HG03558 (cell line): ENCODE measurements around the gene PRR18.

ENCODE experiments used
- ATAC-seq: cut with Tn5 transposase; IDR thresholded peaks from one replicate; pipeline ENCODE4 v1.9.1; 2021; ENCODE audit warnings: moderate number of reproducible peaks; ENCODE audit not compliant: unreplicated experiment; ENCODE audit errors: extremely low read depth

The PRR18 gene

DNA sequence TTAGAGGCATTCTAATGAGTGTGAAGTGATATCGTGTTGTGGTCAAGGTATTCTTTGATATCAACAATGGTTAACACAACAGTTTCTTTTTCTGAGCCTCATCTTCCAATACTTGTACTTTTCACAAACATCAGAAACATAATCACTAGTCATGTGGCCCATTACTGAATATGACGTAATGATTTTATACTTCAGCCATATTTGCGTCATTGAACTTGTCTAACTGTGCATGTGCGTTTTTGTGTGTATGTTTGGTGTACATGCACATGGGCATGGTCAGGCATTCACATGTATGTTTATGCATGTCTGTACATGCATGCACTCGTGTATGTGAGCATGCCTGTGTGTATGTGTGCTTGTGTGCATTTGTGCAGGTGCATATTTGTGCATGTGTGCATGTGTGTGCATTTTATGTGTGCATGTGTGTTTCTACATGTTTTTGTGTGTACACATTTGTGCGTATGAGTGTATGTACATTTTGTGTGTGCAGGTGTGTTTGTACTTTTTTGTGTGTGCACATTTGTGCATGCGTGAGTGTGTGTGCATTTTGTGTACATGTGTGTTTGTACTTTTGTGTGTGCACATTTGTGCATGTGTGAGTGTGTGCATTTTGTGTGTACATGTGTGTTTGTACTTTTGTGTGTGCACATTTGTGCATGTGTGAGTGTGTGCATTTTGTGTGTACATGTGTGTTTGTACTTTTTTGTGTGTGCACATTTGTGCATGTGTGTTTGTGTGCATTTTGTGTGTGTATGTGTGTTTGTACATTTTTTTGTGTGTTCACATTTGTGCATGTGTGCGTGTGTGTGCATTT lies 29.4 kb downstream of the PRR18 start:
- ATAC-seq = no peak

DNA sequence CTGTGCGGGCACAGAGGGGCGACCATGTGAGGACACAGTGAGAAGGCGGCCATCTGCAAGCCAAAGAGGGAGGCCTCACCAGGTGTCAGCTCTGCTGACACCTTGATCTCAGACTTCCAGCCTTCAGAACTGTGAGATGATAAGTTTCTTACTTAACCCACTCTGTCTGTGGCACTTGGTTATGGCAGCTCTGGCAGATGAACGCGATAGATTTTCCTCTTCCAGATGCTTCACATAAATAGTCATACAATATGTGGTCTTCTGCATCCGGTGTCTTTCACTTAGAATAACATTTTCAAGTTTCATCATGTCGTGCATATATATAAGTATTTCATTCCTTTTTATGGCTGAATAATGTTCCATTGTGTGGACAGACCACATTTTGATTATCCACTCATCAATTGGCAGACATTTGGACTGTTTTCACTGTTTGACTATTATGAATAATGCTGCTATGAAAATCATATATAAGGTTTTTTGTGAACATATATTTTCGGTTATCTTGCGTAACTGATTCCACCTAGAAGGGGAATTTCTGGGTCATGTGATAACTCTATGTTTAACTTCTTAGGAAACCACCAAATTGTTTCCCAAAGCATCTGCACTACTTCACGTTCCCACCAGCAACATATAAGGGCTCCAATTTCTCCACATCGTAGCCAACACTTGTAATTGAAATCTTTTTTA lies 30.2 kb downstream of the PRR18 start:
- ATAC-seq = no peak

DNA sequence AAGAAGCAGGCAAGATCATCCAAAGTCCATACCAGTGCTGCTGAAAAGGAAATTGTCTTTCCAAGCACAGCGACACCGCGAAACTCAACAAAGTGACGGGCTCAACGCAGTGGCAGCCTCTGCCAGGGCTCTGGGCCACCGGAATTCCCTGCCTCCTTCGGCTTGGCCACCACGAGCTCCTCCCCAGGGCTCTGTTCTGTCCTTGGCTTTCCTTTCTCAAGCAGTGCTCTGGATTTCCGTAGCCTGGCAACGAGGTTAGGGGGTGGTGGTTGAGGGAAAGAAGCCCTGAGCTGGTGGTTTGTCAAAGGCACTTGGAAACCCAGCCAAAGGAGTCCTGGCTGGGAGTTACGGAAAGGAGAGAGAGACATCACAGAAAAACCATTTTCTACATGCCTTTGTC lies 31.2 kb downstream of the PRR18 start:
- no peak for ATAC-seq

DNA sequence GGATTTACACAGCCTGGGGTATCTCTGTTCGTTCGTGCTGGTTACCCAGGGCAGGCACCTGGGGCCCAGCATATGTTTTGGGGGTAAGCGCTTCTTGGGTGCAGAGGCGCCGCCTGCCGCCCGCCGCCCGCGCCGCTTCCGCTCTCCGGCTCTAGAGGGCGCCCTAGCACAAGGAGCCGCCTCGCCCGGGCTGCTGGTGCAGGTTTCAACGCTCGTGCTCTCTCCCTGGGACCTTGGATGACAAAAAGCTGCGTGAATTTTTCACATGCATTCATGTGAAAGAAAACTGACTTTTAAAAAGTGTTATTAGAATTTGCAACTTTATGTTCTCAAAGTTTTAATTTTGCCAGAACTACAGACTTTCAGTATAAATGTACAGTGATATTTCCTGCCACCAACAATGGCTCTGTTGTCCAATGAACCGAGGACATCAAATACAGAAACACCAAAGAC lies 32.5 kb downstream of the PRR18 start:
- ATAC-seq = peak; percentile 72

DNA sequence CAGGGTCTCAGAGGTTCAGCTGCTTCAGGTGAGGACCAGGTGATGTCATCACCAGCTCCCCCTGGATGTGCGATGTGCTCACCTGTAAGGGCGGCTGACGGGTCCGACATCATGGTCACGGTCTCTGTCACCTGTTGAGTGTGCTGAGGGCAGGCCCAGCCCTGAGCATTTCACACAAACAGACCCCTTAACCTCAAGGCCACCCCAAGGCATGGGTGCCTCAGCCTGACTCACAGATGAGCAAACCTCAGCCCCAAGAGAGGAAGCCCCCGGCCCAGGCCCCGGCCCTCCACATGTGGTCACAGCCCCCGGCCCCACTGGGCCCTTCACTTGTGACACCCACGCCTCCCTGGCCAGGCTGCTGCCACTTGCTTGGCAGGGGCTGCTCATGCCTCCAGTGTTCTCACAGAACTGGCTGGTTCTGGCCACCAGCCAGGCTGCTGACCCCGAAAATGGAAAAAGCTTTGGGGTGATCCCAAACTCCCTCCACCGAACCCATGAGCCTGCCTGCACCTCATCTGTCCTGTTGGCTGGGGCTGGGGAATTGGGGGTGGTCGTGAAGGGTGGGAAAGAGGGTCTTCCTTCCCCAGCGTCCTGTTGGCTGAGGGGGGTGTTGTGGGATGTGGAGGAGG lies 33.3 kb downstream of the PRR18 start:
- no peak for ATAC-seq

DNA sequence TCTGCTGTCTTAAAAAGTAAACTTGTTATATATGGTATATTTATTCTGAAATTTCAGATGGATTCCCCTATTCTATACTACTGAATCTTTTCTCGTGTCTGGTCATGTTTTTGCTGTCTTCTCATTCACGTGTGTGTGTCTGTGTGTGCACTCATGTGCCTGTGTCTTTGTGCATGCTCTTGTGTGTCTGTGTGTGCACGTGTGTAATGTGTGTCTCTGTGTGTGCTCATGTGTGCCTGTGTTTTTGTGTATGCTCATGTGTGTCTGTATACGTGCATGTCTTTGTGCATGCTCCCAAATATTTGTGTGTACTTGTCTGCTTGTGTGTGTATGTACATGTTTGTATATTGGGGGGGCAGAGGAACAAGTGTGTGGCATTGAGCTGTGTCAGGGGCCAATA lies 34.0 kb downstream of the PRR18 start:
- no peak for ATAC-seq

DNA sequence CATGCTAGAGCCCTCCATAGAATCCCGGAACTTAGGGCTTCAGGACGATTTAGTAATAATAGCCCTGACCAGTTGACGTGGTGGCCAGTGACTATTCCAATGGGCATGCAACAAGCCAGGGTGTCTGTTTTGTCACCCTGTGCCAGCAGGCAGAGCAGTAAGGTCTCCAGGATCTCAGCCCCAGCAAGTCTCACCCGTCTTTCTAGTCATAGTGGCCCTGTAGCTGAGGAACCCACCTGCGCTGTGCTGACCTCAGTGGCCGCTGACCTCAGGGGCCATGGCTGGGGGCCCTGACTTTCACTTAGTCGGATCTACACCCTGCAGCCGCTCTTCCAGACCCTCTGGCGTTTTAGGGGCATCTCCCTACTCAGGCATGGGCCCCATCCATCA lies 36.8 kb downstream of the PRR18 start:
- no peak for ATAC-seq

DNA sequence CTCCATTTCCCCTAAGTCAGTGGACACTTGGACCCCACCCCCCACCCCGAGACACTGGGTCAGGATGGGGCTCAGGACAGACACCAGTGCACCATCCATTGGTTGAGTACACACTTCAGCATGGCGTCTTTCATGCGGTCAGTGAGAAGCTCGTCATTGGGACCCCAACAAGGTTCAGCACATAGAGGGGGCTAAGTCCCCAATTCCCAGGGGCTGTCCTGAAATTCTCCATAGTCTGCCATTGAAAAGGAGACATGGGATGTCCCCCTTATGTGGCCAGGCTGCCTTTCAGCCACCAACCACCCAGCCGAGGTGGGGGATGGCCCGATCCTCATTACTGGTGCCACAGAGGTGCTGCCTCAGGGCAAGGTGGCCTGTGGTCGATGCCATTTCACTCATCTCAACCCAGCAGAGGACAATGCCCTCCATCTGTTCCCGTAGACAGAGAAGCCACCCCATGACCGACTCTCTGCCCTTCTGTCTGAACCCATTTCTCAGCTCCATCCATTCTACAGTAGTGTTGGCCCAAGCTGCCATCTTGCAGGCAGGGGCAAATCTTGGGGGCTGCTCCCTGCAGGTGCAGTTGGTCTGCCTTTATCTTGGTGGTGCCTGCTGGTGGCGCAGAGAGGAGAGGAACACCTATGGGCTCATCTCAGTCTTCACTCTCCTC lies 37.4 kb downstream of the PRR18 start:
- ATAC-seq = no peak

DNA sequence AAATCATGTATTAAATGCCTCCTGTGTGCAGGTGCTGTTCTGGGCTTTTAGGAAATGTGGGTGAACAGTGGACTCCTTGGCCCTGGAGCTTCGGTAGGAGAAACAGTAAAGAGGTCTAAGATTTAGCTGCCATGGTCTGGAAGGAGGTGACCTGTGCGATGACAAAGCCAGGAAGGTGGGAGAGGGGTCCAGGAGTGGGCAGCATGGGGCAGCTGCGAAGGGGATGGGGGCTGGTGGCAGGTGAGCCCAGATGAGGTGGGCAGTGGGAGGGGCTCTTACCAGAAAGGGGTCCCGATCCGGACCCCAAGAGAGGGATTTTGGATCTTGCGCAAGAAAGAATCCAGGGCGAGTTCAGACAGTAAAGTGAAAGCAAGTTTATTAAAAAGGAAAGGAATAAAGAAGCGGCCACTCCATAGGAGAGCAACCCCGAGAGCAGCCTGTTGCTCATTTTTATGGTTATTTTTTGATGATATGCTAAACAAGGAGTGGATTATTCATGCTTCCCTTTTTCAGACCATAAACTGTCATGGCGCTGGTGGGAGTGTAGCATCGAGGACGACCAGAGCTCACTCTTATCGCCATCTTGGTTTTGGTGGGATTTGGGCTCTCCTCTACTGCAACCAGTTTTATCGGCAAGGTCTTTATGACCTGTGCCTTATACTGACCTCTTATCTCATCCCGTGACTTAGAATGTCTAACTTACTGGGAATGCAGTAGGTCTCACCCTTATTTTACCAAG lies 38.7 kb downstream of the PRR18 start:
- ATAC-seq = no peak

DNA sequence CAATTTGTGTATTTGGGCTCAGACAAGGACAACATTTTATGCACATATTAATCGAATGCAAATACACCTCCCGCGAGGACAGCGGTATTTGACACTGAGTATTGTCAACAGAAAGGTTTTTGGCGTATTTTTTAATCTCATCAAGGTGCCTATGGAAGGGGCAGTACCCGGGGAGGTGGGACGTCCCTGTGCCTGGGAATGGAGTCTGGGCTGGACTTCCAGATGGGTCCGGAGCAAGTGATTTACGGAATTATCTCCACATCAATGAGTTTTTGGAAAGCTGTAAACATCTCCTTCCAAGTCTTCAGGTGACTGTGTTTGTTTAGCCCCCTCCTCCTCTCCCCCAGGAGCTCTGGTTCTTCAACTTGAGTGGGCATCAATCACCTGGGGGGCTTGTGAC lies 39.8 kb downstream of the PRR18 start:
- ATAC-seq = no peak

DNA sequence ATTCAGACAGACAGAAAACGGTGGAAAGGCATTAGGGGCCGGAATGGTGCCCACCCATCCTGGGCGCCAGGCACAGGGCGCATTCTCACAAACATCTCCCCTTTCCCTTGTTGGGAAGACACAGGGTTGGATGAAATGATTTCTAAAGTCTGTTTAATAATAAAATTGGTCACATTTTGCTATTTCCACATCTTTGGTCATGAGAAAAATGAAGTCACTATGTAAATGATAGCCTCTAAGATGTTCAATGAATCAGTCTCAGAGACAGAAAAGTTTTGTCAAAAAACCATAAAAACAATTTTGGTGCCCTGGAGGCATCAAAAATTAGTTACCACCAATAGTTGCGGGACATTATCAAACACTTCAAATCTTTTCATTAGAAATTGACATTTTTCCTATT lies 40.7 kb downstream of the PRR18 start:
- ATAC-seq = no peak

DNA sequence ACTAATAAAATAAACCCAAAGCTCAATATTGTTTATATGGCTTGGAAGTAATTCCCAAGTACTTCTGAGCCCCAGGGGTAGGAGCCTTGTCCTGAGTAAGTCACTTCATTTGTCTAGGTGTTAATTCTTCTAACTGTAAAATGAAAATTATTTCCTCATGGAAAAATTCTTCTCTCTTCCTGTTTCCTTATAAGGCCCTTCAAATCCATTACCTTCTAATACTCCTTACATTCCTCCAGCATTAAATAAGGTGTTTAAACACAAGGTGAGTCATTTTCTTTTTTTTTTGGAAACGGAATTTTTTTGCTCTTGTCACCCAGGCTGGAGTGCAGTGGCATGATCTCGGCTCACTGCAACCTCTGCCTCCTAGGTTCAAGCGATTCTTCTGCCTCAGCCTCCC lies 41.9 kb downstream of the PRR18 start:
- ATAC-seq = no peak

DNA sequence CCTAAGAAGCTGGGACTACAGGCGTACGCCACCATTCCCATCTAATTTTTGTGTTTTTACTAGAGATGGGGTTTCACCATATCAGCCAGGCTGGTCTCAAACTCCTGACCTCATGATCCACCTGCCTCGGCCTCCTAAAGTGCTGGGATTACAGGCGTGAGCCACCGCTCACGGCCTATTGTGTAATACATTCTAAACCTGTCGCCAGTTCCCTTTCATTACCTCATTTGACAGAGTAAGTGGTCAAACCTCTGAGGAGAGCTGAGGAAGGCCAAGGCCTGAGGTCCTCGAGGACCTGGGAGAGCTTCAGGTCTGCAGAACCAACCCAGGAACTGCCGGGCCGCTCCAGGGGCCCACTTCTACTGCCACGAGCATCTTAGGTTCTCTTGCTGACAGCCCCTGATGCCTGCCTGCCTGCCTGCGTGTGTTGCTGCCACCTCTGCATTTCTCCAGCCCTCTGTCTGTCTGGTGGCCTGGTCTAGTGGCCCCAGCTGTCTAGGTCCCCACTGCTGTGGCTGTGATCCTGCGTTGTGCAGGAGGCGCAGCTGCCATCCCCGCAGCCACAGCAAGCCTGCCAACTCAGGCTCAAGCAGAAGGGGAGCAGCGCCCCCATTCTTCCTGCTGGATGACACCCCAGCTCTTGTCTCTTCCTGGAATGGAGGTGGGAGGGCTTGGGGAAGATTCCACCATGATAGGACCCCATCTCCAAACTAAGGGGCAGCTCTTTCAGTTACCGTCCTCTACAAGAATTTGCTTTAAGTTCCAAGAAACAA lies 45.3 kb downstream of the PRR18 start:
- ATAC-seq = no peak

DNA sequence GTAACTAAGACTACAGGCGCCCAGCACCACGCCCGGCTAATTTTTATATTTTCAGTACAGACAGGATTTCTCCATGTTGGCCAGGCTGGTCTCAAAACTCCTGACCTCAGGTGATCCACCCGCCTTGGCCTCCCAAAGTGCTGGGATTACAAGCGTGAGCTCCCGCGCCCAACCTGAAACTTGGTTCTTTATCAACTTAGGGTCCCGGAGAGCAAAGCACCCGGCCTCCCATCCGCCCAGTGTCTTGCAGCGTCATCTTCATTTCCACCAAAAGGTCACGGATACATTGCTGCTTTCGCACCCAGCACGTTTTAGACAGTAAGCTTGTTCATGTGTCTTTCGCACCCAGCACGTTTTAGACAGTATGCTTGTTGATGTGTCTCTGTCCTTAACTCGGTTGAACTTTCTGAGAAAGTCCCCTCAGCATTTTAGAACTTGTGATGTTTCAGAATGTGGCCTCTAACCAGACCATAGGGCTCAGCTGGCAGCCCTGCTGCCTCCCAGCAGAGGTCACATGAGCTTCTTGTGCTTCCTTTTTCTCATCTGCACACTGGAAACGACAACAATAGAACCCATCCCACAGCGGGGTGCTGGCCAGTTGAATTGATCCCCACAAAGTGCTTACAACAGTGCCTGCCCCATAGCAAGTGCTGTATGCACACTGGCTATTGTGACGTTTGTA lies 48.8 kb downstream of the PRR18 start:
- ATAC-seq = no peak

DNA sequence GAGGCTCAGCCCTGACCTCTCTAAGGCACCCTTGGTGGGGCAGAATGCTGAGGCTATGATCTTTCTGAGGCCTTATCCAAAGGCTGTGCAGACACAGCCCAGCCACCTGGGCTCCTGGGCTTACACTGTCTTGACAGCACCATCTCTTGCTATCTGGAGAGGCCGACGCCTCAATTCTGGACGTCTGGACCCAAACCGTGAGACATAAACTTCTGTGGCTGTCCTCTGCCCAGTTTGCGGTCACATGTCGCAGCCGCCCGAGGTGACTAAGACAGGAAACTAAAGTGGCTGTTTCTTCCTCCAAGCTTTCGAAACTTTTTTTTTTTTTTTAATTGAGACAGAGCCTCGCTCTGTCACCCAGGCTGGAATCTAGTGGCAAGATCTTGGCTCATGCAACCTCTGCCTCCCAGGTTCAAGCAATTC lies 49.3 kb downstream of the PRR18 start:
- peak; percentile 82 for ATAC-seq

DNA sequence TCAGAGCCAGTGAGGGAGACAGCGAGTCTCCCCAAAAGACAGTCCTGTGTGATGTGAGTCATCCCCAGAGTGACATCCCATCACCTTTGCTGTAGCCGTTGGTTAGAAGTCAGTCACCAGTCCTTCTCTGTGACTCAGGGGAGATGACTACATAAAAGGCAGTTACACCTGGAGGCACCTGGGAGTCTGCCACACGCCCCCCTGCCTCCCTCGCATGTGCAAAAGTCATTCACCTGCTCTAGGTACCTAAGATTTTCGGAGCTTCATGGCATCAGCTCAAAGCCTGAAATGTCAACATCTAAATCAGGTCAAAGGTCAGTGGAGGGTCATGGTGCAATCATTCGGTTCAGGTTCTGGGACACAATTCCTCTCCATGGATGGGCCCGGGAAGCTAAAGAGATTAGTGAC lies 50.3 kb downstream of the PRR18 start:
- ATAC-seq = no peak
